ENCODE results near the gene GPN3. TPM values are rescaled to one million over a fixed set of nuclear protein-coding genes. Genes with fewer than 3 reads are reported as not detected.

GPN3 gene
- total and polyA plus RNA-seq, 2 of the 13 experiments (the other 11 are each of a cell fraction or from before 2014, with no cell fraction given): 28.7 to 29.5 TPM

- TF ChIP-seq RFXAP (CRISPR knock-in tag; IDR thresholded peaks at IDR 0.05; ENCODE audit: borderline replicate concordance) (peak; percentile 38; the same call in 1 of the 2 replicates), FOXJ3 (CRISPR knock-in tag; IDR thresholded peaks at IDR 0.05; ENCODE audit: borderline replicate concordance) (no peak), SP4 (CRISPR knock-in tag; IDR thresholded peaks at IDR 0.05) (peak; percentile 77), SIN3B (IDR thresholded peaks at IDR 0.05; ENCODE audit: low read length) (no peak), MXD1 (CRISPR knock-in tag; IDR thresholded peaks at IDR 0.05) (no peak; the same call in 1 of the 2 replicates), ZNF850 (CRISPR knock-in tag; conservative IDR thresholded peaks at IDR 0.05) (no peak), ATF1 (CRISPR knock-in tag; IDR thresholded peaks at IDR 0.05) (no peak), ZFP36L2 (CRISPR knock-in tag; IDR thresholded peaks at IDR 0.05) (no peak), MYNN (CRISPR knock-in tag; IDR thresholded peaks at IDR 0.05; ENCODE audit: low read depth) (0 out of 2 replicates have a peak, but pooled peaks have one; percentile 29), ZNF510 (CRISPR knock-in tag; IDR thresholded peaks at IDR 0.05; ENCODE audit: low read depth) (no peak), ZNF17 (CRISPR knock-in tag; IDR thresholded peaks at IDR 0.05) (no peak), ZNF441 (CRISPR knock-in tag; IDR thresholded peaks at IDR 0.05; ENCODE audit: borderline replicate concordance) (0 out of 2 replicates have a peak, but pooled peaks have one; percentile 2), NR1H2 (CRISPR knock-in tag; IDR thresholded peaks at IDR 0.05; ENCODE audit: borderline replicate concordance, low read depth) (no peak), ZNF761 (CRISPR knock-in tag; conservative IDR thresholded peaks at IDR 0.05) (no peak), ZSCAN12 (CRISPR knock-in tag; IDR thresholded peaks at IDR 0.05) (no peak)
Observed at GRCh38 chr12:110449799-110450497, 18.1 kb downstream of the GPN3 start, which contains the start of gene ARPC3 (continued).

Data from HepG2 (cell line).